H1 (cell line): ENCODE measurements around the gene CCS. TPM values are rescaled to one million over a fixed set of nuclear protein-coding genes. Genes with fewer than 3 reads are reported as not detected.

ENCODE experiments used
- CEBPB ChIP-seq: IDR thresholded peaks from 2 replicates; pipeline ENCODE4 v1.6.1; 2012; ENCODE audit warnings: low read depth, low read length
- SUZ12 ChIP-seq: fragments of 200-600 bp; sonication (generic); IDR thresholded peaks from 2 replicates; pipeline ENCODE4 v1.6.1; 2012; ENCODE audit warnings: mild to moderate bottlenecking, inconsistent platforms, low read length, moderate library complexity, mixed read lengths
- TBP ChIP-seq: IDR thresholded peaks from 2 replicates; pipeline ENCODE4 v1.6.1; 2011; ENCODE audit warnings: low read depth, low read length, improper control_type of control experiment
- TEAD4 ChIP-seq: IDR thresholded peaks from 2 replicates; pipeline ENCODE4 v1.6.1; 2012; ENCODE audit warnings: low read depth, low read length, inconsistent platforms, mixed read lengths
- YY1 ChIP-seq: IDR thresholded peaks from 2 replicates; pipeline ENCODE4 v1.6.1; 2011; ENCODE audit warnings: low read depth, mild to moderate bottlenecking, low read length
- polyA plus RNA-seq, 7 experiments: library from polyadenylated mRNA; depleted of rRNA in 3 of 7; stranded (reverse) in 5 of 7; unstranded in 2 of 7; fragments of >200 nt in 5 of 7; fragments of 200-250 nt in 2 of 7; gene quantifications; 1 replicate in 5 of 7; 2 replicates in 1 of 7; 4 replicates in 1 of 7; pipeline versions ENCODE4 v1.2.1 to v1.2.3, GENCODE V29; 2011 to 2013; ENCODE audit warnings: missing spikeins in 2 of 7, mixed read lengths in 2 of 7
- total RNA-seq: library from RNA; stranded (reverse); fragmentation: NEBNext Ultra II Directional; extraction: Animal tissue kit (Norgen Biotek cat#: 25700); gene quantifications from 2 replicates; pipeline ENCODE4 v1.2.1, GENCODE V29; 2021

Gene CCS
- total and polyA plus RNA-seq, 2 of the 8 experiments (the other 6 are each of a cell fraction or from before 2014, with no cell fraction given): 37.1 to 37.7 TPM

DNA sequence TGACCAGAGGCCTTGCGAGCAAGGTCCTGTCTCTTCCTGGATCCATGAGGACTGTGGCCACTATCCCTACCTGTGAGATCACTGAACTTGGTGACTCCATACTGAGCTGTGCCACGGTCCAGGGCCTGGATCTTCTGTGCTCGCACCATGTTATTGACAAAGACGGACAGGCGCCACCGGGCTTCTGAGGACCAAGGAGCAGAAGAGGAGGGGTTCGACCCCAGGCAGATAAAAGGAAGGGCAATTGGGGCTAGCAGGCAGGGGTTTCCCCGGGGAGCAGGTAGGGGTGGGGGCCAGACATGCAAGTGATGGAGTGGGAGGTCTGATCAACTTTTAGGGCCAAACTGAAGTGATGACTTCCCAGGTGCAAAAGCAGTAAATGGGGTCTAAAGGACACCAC, 26.8 kb upstream of the CCS start (continued):
- TF ChIP-seq TEAD4: no peak
- TF ChIP-seq SUZ12: no peak
- no peak for TF ChIP-seq CEBPB
- no peak for TF ChIP-seq YY1
- no peak for TF ChIP-seq TBP
